HG02884 (cell line): ENCODE data around the gene UPK3BL1.

Experiments
- ATAC-seq: cut with Tn5 transposase; IDR thresholded peaks from one replicate; pipeline ENCODE4 v1.9.1; 2021; ENCODE audit warnings: mild to moderate bottlenecking, moderate library complexity; ENCODE audit not compliant: unreplicated experiment

Gene UPK3BL1

DNA sequence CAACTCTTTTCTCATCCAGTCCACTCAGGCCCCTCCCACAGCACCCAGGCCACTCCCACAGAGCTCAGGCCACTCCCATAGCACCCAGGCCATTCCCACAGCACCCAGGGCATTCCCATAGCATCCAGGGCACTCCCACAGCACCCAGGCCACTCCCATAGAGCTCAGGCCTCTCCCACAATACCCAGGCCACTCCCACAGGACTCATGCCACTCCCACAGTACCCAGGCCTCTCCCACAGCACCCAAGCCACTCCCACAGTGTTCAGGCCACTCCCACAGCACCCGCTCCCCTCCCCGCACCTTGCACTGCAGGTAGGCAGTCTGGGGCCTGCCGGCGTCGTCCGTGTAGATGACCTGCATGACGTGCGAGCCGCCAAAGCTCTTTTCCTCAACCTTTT is 52.7 kb downstream of the UPK3BL1 start:
- ATAC-seq = peak; percentile 48
